Stimulated activated CD8-positive, alpha-beta memory T cell treated with anti-CD3 and anti-CD28 coated beads, Interleukin-15, amount 100 ng/mL, for 4 hours (primary cell): Measurements from ENCODE around the gene SLC35F1.

ENCODE experiments used
- DNase-seq, 2 donors: peaks; one replicate each; pipeline ENCODE4 v3.0.0-alpha.2; 2020; ENCODE audit warnings: low read depth in 2 of 2

SLC35F1 gene

DNA sequence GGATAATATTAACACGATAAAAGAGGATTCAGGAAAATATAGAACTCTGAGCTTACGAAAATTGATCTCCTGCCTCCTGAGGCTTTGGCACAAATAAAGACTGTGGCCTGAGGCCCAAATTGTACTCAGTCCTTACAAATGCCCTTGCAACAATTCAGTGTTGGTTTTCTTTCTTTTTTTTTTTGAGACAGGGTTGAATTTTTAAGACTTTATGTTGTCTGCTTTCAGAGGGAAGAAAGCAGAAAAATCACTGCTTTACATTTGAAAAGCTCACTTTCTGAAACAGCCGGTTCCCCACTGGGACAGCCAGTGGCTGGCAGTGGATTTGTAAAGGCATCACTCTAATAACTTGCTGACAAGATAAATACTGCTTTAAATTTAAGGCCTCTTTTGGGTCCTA, 290.5 kb downstream of the SLC35F1 start:
- no peak for DNase-seq

DNA sequence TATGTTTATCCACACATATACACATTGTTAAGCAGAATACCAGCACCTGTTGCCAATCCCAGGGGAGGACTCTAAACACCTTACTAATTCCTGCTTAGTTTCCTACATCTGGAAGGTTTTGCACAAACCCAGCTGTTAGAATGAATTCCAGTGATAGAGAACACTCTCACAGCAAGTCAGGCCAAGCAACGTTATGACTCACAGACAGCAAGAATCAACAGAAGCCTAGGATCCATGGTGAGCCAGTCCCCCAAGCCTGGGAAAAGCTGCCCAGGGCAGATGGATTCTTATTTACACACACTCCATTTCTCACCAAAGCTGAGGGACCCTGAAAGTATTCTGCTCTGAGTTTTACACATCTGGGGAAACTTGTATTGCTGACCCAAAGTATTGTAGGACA, 291.7 kb downstream of the SLC35F1 start:
- DNase-seq: no peak

DNA sequence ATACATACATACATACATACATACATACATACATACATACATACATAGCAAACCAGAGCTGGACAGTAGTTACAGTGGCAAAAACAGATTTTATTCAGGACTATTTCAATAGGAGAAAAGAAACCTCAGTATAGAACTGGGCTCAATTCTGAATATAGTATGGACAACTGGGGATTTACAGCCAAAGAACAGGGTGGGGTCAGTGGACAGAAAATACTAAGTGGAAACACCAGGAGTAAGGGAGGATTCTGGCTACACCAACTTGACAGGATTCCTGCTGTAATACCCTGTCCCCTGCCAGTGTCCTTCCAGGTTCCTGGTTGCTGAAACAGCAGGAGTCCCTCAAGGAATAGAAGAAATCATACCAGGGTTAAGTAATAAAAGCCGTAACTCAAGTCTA, 293.1 kb downstream of the SLC35F1 start:
- no peak for DNase-seq

DNA sequence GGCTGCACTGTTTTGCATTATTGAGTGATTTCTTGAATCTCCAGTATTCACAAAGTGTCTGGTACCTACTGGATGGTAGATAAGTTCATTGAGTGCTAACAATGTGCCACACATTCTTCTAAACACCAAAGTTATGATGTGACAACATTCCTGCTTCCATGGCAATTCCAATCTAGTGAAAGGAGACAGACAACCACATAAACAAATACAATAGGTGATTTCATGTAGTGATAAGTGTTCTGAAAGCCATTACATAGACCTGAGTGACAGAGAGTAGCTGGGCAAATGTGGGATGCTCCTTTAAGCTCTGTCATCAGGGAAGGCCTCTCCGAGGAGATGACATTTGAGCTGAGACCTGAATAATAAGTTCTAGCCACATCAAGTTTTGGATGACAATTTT, 295.5 kb downstream of the SLC35F1 start:
- no peak for DNase-seq

DNA sequence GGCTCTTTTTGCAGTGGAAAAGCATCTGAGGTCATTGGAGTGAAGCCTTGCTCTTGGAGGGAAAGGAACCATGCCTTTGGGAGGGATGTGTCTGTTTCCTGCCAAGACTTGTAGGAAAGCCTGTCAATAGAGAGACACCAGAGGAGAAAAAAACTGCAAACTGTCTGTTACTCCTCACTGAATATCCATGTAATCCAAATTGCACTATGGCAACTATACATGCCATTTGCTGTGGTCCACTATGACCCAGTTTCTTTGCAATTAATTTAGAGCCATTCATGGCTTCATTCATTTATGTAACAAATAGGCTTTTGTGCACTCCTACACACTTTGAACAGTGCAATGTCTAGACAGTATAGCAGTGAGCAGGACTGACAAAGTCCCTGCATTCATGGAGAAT, 296.5 kb downstream of the SLC35F1 start:
- no peak for DNase-seq

DNA sequence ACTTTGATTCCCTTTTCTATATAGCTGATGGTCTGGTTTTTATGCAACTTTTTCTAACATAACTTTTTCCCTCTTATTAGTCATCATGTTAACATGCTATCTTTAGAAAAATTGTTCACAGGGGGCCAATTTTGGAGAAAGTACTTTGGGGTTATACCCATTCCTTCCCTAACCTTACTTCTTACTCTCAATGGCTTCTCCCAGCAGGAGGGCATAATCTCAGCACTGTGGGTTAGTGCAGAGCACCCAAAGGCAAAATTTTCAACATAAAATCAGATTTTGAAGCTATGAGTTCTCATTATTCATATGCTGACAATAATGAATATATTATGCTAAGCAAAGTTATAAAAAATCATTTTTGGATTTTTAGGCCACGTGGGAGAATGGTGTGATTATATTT, 299.2 kb downstream of the SLC35F1 start:
- DNase-seq: no peak

DNA sequence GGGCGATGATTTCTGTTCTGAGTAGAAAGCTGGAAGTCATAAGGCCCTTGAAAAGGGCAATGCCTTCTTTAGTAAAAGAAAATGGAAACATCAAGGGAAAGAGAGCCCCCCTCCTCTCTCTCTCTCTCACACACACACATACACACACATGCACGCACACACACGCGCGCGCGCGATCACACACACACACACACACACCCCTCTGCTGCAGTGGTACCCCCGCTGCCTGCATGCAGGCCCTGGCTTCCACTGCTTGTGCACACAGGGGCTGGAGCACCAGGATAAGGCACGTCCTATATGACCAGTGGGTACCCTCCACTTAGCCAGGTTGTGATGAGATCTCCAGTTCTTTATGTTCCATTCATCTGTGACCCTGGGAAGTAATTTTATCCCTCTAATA, 300.9 kb downstream of the SLC35F1 start:
- DNase-seq: no peak

DNA sequence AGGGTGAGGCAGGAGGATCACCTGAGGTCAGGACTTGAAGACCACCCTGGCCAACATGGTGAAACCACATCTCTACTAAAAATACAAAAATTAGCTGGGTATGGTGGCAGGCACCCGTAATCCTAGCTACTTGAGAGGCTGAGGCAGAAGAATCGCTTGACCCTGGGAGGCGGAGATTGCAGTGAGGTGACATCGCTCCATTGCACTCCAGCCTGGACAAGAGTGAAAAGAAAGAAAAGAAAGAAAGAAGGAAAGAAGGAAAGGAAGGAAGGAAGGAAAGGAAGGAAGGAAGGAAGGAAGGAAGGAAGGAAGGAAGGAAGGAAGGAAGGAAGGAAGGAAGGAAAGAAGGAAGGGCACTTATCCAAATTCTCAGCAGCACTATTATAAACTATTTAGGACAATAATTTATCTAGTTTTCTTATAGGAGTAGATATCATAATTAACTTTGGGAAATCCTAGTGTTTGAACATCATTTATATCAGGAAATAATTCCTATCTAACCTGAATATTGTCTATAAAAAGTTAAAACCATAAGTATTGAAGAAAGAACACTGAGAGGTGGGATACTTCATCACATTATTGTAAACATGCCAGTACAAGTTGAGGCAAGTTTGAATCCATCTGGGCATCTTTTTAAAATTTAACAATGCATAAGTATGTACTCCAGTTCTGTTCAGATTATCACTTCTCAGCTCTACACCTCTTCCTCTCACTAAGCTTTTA, 305.5 kb downstream of the SLC35F1 start:
- no peak for DNase-seq

DNA sequence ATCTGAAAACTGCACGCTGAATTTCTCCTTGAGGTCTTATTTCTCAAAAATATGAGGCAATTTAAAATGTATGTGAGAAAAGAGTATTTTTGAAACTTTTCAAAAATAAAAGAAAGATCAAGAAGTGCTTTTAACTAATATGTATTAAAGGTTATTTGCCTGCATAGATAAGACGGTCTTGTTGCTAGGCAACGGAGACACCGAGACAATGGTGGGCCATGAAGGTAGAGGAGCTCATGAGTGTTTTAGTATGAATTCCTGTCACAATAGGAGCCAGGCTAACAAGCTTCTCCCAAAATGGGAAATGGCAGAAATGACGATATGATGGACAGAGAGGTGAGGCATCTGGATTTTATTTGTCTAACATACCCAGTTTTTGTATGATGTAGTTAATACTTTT, 308.2 kb downstream of the SLC35F1 start:
- DNase-seq: no peak

DNA sequence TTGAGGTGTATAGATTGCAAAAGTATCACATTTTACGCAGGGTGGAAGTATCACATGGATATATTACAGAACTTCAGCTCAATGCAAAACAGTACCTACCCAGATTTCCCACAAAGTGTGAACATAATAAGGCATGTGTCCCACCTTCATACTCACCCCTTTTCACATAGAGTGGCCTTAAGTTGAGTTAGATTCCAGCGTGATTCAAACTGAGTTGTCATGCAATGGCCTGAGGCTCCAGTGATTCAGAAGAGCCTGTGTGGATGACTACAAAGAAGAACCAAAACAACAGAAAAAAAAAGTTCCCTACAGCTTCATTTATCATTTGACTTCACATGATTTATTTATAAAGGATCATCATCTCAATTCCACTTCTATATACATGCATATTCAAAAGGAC, 309.7 kb downstream of the SLC35F1 start:
- no peak for DNase-seq

DNA sequence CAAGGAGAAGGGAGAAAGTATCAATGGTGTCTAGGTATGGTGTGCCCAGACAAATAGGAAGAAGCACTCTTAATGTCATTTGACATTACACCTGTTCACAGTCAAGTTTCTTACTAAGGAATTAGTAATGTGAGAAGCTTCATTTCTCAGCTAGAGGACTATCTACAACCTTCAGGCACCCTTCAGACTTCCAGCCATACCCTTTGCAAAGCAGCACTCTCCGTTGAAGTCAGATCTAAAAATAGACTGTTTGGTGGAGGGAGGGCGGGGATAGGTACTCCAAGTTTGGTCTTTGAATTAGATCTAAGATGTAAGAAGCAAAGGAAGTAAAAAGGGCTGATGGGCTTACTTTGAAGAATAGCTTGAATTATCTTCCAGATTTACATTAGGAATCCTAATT, 311.1 kb downstream of the SLC35F1 start:
- no peak for DNase-seq

DNA sequence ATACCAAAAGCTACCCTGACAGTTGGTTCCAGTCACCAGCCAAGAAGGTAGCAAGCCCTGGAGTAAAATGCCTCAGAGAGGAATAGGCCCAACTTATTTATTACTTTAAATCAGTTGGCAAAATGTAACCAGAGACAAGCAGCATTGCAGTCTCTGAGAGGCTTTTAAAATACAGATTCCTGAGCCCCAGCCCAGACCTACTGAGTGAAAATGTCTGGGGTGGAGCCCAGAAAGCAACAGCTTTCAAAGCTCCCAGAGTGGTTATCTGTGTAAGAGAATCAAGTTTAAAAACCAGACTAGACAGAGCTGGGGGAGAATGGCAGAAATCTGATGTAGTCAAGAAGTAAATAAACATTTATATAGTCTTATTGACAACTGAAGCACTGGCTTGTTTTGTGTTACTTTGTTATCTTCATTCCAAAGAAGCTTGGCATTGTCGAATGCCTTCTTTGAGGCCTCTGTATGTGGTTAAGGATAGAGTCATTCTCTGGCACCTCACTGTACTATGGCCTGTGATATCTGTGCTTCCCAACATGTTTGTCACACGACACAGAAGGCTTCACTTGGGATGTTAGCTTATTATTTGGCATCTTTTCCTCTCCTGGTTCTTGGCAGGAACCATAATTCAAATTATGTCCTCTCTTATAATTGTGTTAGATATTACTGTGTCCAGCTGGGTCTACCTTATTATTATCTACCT, 313.5 kb downstream of the SLC35F1 start:
- DNase-seq: no peak

DNA sequence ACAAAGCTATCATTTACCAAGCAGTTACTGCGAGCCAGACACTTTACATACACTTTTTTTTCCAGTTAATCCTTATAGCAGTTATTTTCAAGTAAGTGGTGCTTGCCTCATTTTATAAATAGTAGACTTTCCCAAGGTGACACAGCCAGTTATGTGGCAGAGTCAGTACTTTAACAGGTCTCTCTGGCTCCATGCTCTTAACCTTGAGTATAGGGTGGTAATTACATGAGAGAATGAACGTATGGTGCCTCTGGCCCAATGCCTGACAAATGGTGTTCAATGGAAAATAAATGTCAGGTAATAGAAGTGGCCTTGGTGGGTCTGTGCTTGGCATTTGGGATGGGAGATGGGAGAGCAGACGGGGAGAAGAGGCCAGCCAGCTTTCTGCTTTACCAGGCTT, 316.3 kb downstream of the SLC35F1 start:
- DNase-seq: no peak

DNA sequence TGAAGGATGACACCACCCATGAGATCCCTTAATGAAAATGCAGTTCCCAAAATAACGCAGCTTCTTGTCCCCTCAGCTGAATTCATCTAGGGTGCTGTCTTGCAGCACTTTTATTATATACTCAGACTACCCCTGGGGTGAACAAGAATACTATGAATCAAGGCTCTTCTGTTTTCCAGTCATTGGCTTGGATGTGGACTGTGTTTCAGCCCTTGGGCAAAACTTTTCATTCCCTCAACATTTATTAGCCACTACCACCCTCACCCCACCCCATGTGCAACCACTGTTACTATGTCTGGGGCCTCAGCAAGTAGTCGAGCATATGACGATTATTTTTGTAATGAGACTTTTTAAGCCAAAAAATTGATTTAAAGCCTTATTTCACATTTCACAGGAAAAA, 321.8 kb downstream of the SLC35F1 start:
- no peak for DNase-seq

DNA sequence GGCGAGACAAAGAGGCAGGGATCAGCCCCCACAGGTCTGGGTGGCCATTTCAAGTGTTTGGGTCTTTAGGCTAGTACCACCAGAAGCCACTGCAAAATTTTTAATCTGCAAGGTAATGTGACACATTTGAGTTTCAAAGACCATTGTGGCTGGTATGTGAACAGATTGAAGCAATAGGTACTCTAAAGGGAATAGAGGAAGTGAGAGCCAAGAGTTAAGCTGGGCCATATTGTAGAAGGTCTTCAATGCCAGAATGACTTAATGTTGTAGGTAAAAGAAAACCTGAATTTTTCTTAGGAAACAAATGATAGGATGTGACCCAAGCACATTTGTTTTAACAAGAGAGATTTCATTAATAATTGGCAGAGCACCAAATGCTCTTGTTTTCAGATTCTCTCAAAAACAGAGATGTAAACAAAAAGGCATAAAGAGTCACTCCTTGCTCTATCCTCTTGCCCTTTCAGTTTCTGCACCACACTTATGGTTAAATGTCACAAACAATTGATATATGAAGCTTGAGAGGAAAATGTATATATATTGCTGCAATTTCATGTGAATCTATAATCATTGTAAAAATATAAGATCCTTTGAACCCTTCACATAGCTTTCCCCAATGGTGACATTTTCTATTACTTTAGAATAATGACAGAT, 333.9 kb downstream of the SLC35F1 start:
- no peak for DNase-seq

DNA sequence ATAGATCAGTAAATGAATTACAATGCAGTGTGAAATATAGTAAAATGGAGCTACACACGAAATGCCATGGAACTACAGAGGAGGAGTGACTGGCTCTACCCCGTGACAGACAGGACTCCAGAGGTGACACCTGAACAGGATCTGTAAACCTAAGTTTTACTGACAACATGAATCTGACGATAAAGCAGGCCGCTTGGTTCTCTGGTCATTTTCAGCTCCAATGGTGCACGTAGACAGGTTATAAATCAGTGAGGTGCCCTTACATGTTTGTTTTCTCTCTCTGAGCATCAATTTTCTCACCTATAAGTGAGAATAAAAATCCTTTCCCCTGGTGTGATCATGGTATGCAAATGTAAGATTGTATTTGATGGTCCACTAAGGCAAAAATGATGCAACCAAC, 339.3 kb downstream of the SLC35F1 start:
- DNase-seq: no peak

DNA sequence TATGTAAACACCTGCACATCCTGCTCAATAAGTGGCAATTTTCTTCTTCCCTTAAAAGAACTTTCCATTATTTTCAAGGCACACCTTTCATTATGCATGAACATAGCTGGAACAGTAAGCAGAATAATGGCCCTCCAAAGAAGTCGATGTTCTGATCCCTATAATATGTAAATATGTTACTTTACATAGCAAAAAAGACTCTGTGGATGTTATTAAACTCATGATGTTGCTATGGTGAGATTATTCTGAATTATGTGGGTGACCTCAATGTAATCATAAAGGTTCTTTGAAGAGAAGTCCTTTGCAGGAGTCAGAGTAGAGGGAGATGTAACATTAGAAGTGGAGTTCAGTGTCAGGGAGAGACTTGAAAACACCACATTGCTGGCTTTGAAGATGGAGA, 341.1 kb downstream of the SLC35F1 start:
- no peak for DNase-seq

DNA sequence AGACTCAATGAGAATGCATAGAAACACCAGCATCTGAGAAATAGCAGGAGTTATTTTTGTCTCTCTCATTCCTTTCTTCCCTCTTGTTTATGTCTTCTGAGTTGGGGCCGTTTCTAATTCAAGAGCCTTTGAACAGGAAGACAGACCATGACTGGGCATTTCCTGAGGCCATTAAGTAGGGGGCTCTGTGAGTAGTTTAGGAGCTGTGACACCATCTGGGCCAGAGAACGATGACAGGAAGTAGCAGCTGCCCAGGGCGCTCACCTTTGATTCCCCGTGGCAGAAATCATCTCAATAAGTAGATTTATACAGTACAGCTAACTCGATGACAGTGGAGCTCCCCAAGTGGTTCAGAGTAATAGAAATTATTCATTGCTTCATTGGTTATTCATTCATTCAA, 342.6 kb downstream of the SLC35F1 start:
- DNase-seq: no peak

DNA sequence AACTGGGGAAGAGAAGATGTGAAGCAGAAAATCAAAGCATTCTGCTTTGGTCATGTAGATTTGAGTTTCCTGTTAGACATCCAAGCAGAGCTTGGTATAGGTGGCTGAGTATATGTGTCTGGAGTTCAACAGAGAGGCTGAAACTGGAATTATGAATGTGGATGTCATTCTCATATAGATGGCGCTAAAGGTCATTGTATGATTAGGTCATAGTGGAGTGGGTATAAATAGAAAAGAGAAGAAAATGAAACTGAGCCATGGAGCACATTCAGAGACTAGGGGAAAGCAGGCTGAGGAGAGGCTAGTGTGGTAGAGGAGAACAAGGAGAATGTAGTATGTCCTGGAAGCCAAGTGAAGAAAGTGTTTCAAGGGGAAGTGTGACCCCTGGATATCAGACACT, 345.4 kb downstream of the SLC35F1 start:
- DNase-seq: no peak

DNA sequence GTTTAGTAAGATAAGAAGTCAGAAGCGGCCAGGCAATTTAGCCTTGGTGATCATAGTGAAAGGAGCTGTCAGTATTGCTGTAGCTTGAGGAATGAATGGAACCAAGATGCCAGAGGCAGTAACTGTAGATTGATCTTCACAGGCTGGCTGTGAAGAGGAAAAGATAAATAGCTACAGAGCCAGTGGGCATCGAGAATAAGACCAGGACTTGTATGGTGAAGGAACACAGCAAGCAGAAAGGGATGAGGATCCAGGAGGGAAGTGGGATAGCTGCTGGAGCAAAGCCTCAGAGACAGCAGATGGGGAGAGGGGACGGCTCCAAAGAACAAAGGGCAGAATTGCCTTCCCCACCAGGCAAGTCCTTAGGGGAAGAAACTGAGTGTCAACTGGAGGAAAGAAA, 346.7 kb downstream of the SLC35F1 start:
- no peak for DNase-seq

DNA sequence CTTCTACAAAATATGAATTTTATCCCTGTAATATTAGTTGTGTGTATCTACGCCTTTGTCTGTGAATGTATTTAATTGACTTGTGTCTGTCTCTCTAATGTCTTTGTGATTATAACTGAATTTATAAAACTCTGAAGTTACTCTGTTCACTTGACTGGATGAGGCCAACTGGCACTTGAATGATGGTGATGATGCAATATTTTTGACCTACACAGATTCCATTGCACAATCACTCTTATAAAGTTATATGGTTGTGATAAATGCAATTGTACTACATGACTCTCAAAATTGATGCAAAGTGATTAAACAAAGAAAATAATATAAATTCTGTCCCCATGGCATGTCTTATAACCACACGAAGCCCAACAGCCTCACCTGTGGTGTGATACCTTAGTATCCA, 353.8 kb downstream of the SLC35F1 start:
- DNase-seq: no peak

DNA sequence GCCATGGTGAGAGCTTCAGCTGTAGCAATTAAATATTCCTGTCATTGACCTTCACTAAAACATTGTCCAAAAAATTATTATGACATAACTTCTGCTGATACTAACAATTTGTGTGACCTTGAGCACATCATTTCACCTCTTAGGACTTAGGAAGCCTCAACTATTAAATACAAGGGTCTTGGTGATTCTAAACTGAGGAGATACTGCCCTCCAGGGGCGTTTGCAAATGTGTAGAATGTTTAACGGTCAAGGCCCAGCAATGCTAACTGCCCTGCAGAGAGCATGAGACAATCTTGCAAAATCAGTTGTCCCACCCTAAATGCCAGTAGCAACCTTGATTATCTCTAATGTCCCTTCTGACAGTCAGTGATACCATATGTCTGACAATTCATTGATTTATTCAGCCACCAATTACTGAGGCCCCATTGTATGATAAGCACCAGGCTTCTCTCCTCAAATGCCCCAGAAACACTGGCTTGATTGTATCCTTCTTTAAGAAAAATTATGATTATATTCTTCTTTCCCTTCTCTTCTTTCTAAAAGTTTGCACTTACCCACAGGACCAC, 356.9 kb downstream of the SLC35F1 start:
- no peak for DNase-seq

DNA sequence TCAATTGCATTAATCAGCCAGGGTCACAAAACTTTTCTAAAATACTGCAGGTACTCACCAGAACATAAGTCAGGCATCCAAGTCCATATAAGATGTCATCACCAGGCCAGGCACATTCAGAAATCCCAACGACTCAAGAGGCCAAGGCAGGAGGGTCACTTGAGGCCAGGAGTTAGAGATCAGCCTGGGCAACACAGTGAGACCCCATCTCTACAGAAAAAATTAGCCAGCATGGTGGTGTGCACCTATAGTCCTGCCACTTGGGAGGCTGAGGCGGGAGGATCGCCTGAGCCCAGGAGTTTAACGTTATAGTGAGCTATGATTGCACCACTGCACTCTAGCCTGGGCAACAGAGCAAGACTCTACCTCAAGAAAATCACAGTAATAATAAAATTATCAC, 362.6 kb downstream of the SLC35F1 start:
- no peak for DNase-seq
